Suppressor macrophage treated with lipopolysaccharide for 1 hour (primary cell): ENCODE results near the gene PYGO2.

Experiments
- DNase-seq, 3 donors: peaks; one replicate each; pipeline ENCODE4 v3.0.0-alpha.2; 2020 to 2022

The PYGO2 gene

DNA sequence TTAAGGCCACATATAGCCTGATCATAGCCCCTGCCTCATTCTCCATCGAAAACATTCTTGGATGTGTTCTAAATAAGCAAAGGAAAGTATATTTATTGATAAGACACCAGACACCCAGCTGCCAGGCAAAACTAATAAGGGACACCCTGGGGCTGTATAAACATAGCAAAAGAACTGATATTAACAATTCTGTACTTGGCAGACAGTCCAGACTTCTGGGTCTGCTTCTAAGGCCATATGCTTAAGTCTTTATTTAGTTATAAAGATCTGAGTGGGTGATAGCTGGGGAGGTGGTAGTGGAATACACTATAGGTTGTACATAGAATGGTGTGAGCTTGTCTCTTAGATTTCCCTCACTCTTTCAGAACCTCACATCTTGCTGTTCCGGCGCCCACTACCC lies 16.8 kb upstream of the PYGO2 start:
- no peak for DNase-seq

- peak in 1 of 3 donors; percentile 29 for DNase-seq
Observed at GRCh38 chr1:154977762-154978161, 16.2 kb upstream of the PYGO2 start.

- DNase-seq = peak; percentile 82 to 90 (median 84)
Observed at GRCh38 chr1:154975409-154976059, 14.0 kb upstream of the PYGO2 start.

DNA sequence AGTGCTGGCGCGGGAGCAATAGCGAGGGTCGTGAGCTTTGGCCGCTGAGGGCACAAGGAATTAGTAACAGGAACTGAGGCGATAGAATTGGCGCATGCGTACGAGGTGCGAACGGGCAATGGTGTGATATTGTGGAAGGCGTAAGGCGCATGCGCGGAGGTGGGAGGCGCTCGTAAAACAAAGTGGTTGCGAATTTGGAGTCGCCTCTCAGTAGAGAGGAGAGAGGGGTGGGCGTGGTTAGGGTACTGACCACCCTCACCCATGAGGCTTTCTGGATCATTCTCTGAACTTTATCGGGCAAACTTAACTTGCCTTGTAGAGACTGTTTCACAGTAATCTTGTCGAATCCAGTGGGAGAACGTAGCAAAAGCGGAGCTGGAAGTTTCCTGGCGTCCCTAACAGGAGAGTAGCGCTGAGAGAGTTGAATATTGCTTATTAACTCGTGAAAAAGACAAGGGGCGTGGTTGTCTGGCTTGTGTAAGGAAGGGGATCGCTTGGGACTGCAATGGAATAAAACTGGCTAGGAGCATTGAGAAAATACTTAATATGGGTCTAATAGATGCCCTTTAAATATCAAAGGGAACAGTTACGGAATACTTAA lies 13.3 kb upstream of the PYGO2 start:
- DNase-seq = peak; percentile 97 to 99 (median 99)

GRCh38 chr1:154974102-154974807 lies 12.7 kb upstream of the PYGO2 start, which contains the start of gene CKS1B:
TSS of gene CKS1B (plus strand) at chr1:154974681. CDS start at chr1:154974746, 65 bp downstream.
- peak; percentile 98 to 100 (median 100) for DNase-seq

DNA sequence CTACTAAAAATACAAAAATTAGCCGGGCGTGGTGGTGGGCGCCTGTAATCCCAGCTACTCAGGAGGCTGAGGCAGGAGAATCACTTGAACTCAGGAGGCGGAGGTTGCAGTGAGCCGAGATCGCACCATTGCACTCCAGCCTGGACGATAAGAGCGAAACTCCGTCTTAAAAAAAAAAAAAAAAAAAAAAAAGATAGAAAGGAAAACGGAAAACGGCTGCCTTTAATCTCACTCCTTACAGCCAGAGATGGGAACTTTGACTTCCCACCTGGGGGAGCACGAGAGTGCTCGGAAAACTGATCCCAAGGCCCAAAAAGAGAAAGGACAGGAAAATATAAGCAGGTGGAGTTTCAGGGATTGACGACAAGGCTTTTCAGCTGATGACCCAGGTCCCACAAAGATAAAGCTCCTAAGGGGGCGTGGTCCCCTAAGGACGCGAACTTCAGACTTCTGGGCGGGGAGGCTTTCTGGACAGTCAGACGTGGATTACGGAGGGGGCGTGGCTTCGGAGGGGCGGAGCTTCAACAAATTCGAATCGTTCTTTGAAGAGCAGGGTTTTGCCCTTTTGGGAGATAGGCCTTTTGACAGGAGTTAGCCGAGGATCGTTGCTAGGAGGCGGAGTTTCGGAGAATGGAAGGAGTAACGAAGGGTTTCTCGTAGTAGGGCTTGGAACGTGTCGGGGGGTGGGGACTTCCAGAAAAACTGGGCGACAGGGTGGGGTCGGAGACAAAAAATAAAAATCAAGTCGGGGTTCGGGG lies 11.9 kb upstream of the PYGO2 start:
- DNase-seq = peak; percentile 96 to 97 (median 97)

- DNase-seq = no peak
Observed at GRCh38 chr1:154972517-154973343, 11.1 kb upstream of the PYGO2 start.

- DNase-seq = no peak
Observed at GRCh38 chr1:154972213-154972516, 10.6 kb upstream of the PYGO2 start.

DNA sequence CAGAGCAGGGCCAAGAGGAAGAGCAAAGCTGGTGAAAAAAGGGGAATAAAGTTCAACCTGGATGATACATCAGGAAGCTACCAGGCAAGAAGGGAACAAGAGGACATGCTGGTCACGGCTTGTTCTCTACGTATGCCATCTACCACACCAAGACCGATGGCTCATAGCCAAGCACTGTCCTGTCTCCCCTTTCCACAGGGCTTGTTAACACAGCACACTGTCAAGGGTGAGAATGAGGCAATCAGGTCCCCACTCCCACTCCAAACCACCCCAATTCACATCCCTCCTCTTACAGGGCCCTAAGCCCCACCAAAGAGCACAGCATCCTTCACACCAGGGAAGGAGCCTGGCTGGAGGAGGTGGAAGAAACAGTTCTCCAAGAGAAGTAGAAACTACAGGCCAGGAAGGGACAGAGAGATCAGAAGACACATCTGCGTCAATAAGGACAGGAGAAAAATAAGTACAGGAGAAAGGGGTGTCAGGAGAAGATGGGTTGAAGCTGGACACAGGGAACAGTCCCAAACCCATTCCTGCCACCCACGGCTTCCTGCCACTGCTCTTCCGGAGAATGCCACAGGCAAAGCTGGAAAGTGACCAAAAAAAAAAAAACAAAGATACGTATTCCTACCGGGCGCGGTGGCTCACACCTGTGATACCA lies 9.9 kb upstream of the PYGO2 start:
- DNase-seq = peak; percentile 34 to 58 (median 50)

GRCh38 chr1:154970631-154971340 lies 9.2 kb upstream of the PYGO2 start, which contains the start of gene SHC1:
TSS of gene SHC1 (minus strand) at chr1:154970747. CDS start at chr1:154970526, 221 bp downstream.
- DNase-seq = peak; percentile 67 to 82 (median 77)

- no peak for DNase-seq
Observed at GRCh38 chr1:154969860-154970452, 8.4 kb upstream of the PYGO2 start.

DNA sequence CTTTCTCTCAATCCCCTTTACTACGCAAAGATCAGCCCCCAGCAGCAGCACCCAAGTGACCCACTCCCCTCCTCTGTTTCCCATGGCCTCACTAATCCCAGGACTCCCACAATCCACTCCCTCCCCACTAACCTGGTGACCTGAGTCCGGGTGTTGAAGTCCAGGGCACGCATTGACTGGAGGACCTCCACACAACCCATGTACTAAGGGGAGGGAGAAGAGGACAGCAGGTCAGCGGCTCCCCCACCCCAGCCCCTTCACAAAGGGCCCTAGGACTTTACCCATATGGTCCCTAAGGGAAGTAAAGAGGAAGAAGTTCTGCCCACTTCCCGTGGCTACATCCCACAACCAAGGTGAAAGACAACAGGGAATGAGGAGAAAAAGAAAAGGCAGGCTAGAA lies 7.7 kb upstream of the PYGO2 start:
- DNase-seq = no peak

- no peak for DNase-seq
Observed at GRCh38 chr1:154968731-154969130, 7.1 kb upstream of the PYGO2 start.

DNA sequence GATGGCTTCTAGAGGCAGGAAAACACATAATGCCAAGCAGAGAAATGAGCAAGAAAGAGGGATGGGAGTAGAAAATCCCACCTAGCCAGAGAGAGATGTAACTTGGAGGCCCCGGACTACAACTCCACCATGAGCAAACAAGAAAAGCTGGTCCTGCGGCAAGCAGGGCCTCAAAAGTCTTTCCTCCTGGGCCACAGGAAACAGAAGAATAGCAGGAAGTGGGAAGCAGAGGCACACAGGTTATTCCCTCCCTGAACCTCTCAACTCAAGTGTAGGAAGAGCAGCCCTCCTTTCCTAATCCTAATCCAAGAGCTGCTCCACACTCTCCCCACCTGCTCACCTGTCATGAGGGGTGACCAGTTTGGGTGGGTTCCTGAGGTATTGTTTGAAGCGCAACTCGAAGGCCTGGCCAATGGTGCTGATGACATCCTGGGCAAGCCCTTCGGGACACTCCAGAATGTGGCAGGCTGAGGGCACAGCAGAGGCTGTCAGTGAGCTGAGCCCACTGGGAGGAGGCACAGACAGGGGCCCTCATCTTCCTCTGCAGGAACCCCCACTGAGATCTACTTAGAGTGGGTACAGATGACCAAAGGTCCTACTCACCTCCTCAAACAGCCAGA lies 5.9 kb upstream of the PYGO2 start:
- no peak for DNase-seq

- DNase-seq = no peak
Observed at GRCh38 chr1:154966111-154966510, 4.5 kb upstream of the PYGO2 start.

- no peak for DNase-seq
Observed at GRCh38 chr1:154964359-154964758, 2.8 kb upstream of the PYGO2 start.

DNA sequence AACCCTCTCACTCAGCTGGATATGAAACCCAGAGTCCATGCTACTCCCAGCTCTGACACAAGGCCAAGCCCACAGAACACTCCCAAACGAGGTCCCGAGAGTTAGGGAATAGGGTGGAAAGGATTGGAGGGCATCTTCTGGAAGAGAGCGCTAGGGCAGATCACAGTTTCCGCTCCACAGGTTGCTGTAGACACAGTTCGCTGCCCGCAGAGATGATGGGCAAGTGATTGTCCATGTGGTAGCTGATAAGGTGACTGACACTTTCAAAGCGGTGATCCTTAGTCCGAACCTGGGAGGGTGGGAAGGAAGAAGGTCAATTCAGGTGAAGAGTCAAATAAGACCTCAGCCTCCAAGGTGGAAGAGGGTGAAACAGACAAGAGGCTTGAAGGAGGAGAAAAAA lies 2.1 kb upstream of the PYGO2 start:
- DNase-seq = no peak

GRCh38 chr1:154962795-154963330 lies 1.3 kb upstream of the PYGO2 start:
- DNase-seq = no peak

DNA sequence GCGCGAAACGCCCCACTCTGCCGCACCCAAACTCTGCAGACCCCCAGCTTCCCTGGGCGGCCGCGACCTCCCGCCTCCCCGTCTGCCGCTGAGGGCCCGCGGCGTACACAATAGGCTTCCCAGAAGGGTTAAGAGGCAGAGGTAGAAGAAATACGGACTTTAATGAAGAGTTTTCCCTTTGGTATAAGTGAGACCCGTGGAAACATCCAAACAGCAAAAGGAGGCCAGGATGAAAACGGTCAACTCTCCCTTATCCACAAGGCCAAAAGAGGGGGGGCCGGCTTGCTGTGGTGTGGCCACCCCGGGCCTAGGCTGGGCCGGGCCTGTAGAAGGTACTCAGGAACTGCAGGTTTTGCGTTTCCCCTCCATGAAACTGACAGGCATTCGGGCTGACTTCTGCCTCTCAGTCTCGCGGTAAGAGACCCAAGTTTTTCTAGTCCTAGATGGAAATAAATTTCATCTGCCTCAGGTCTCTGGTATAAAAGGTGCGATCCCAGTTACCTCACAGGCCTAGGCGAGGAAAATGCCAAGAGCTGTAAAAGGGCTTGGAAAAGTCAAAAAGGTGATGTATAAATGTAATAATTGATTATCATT lies 671 bp upstream of the PYGO2 start:
- no peak for DNase-seq
